Mesenchymal stem cell (in vitro differentiated cells and primary cell): ENCODE results near the gene GRM2.

Experiments
- DNase-seq: peaks from one replicate; pipeline ENCODE4 v3.0.0-alpha.2; 2013
- H2AFZ ChIP-seq: one replicate; pipeline ENCODE4 v1.6.1; 2013; ENCODE audit warnings: low read depth, mild to moderate bottlenecking, control low read depth, inconsistent platforms, low read length, moderate library complexity
- H2AK5ac ChIP-seq: 2 replicates; pipeline ENCODE4 v1.6.1; 2013; ENCODE audit warnings: low read length, moderate library complexity, mild to moderate bottlenecking, inconsistent platforms; ENCODE audit not compliant: severe bottlenecking
- H2BK120ac ChIP-seq: one replicate; pipeline ENCODE4 v1.6.1; 2013; ENCODE audit warnings: low read depth, mild to moderate bottlenecking, inconsistent platforms, low read length, moderate library complexity
- H2BK12ac ChIP-seq, 2 experiments: one replicate each; pipeline ENCODE4 v1.6.1; 2013; ENCODE audit warnings: inconsistent platforms in 2 of 2, low read length in 2 of 2, mild to moderate bottlenecking in 2 of 2, moderate library complexity in 2 of 2, control low read depth in 1 of 2
- H2BK15ac ChIP-seq: one replicate; pipeline ENCODE4 v1.6.1; 2013; ENCODE audit warnings: mild to moderate bottlenecking, low read depth, inconsistent platforms; ENCODE audit not compliant: poor library complexity, severe bottlenecking
- H2BK5ac ChIP-seq: 2 replicates; pipeline ENCODE4 v1.6.1; 2013; ENCODE audit warnings: low read depth, mild to moderate bottlenecking, low read length, control low read depth, inconsistent platforms; ENCODE audit not compliant: poor library complexity, severe bottlenecking
- H3K14ac ChIP-seq, 2 experiments: one replicate each; pipeline ENCODE4 v1.6.1; 2013; ENCODE audit warnings: inconsistent platforms in 2 of 2, low read length in 2 of 2, control low read depth in 1 of 2, mild to moderate bottlenecking in 1 of 2, moderate library complexity in 1 of 2
- H3K18ac ChIP-seq, 2 experiments: one replicate each; pipeline ENCODE4 v1.6.1; 2013; ENCODE audit warnings: inconsistent platforms in 2 of 2, low read length in 2 of 2, control low read depth in 1 of 2, low read depth in 1 of 2, mild to moderate bottlenecking in 1 of 2
- H3K23ac ChIP-seq, 2 experiments: one replicate each; pipeline ENCODE4 v1.6.1; 2013; ENCODE audit warnings: inconsistent platforms in 2 of 2, low read length in 2 of 2, mild to moderate bottlenecking in 2 of 2, moderate library complexity in 2 of 2, control low read depth in 1 of 2
- H3K27ac ChIP-seq: 2 replicates; pipeline ENCODE4 v1.5.1; 2013; ENCODE audit warnings: mild to moderate bottlenecking, moderate library complexity, low read length, control low read depth, inconsistent platforms; ENCODE audit not compliant: poor library complexity, severe bottlenecking
- H3K27me3 ChIP-seq, 2 experiments: 2 replicates each; pipeline versions ENCODE4 v1.6.1 to v1.7.0; 2013; ENCODE audit warnings: low read length in 2 of 2, mild to moderate bottlenecking in 2 of 2, moderate library complexity in 2 of 2, control low read depth in 1 of 2, inconsistent platforms in 1 of 2; ENCODE audit not compliant: control insufficient read depth in 1 of 2, insufficient read depth in 1 of 2
- H3K36me3 ChIP-seq, 2 experiments: 2 replicates each; pipeline versions ENCODE4 v1.6.1 to v1.7.0; 2013; ENCODE audit warnings: low read length in 2 of 2, control low read depth in 1 of 2, inconsistent platforms in 1 of 2, low read depth in 1 of 2, mild to moderate bottlenecking in 1 of 2; ENCODE audit not compliant: insufficient read depth in 2 of 2, control insufficient read depth in 1 of 2
- H3K4ac ChIP-seq, 2 experiments: one replicate each; pipeline ENCODE4 v1.6.1; 2013; ENCODE audit warnings: inconsistent platforms in 2 of 2, low read length in 2 of 2, mild to moderate bottlenecking in 2 of 2, moderate library complexity in 2 of 2, control low read depth in 1 of 2, low read depth in 1 of 2
- H3K4me1 ChIP-seq: 2 replicates; pipeline ENCODE4 v1.6.1; 2013; ENCODE audit warnings: low read depth, low read length, control low read depth; ENCODE audit not compliant: control insufficient read depth, insufficient read depth
- H3K4me2 ChIP-seq: 2 replicates; pipeline ENCODE4 v1.6.1; 2013; ENCODE audit warnings: low read length, mild to moderate bottlenecking, inconsistent platforms; ENCODE audit not compliant: poor library complexity, severe bottlenecking
- H3K4me3 ChIP-seq, 2 experiments: 2 replicates each; pipeline versions ENCODE4 v1.5.1 to v1.7.0; 2013; ENCODE audit warnings: low read length in 2 of 2, mild to moderate bottlenecking in 2 of 2, control low read depth in 1 of 2, low read depth in 1 of 2; ENCODE audit not compliant: insufficient read depth in 1 of 2
- H3K79me1 ChIP-seq: replicated peaks from 2 replicates; pipeline ENCODE4 v1.6.1; 2013; ENCODE audit warnings: mild to moderate bottlenecking, control low read depth, low read length, inconsistent platforms; ENCODE audit not compliant: poor library complexity, severe bottlenecking
- H3K9ac ChIP-seq: 2 replicates; pipeline ENCODE4 v1.7.0; 2013; ENCODE audit warnings: mild to moderate bottlenecking, low read length, moderate library complexity
- H3K9me3 ChIP-seq: 2 replicates; pipeline ENCODE4 v1.7.0; 2013; ENCODE audit warnings: mild to moderate bottlenecking, low read length; ENCODE audit not compliant: control insufficient read depth
- H4K8ac ChIP-seq: one replicate; pipeline ENCODE4 v1.6.1; 2013; ENCODE audit warnings: inconsistent platforms, mild to moderate bottlenecking, low read length, moderate library complexity
- H4K91ac ChIP-seq: one replicate; pipeline ENCODE4 v1.6.1; 2013; ENCODE audit warnings: mild to moderate bottlenecking, low read length, inconsistent platforms
- WGBS: methylation state at CpG from one replicate; pipeline ENCODE4 v1.1.7; 2013; ENCODE audit warnings: mixed read lengths; 5-methylcytosine and 5-hydroxymethylcytosine counted together

GRM2 gene

GRCh38 chr3:51678186-51678585 lies 28.7 kb upstream of the GRM2 start:
- H3K27ac ChIP-seq: no peak overlapping the region
- H2AK5ac ChIP-seq: no peak overlapping the region
- no peak for DNase-seq
- no peak overlapping the region for H3K23ac ChIP-seq
- H3K18ac ChIP-seq: no peak overlapping the region
- no peak overlapping the region for H2BK120ac ChIP-seq
- H3K9me3 ChIP-seq: no peaks in the 10 kb centered on the region
- H4K91ac ChIP-seq: no peak overlapping the region
- H4K8ac ChIP-seq: no peak overlapping the region
- H3K36me3 ChIP-seq: peaks cover 55 to 62% of the 10 kb centered on the region in 2 experiments
- WGBS: 100% methylated on average over 1 of the region's 1 CpG
- no peak overlapping the region for H3K4me3 ChIP-seq
- no peak overlapping the region for H2BK12ac ChIP-seq
- H3K4ac ChIP-seq: no peak overlapping the region
- no peak overlapping the region for H2AFZ ChIP-seq
- H3K14ac ChIP-seq: no peak overlapping the region
- H3K4me1 ChIP-seq: peaks cover 19% of the 10 kb centered on the region
- H3K27me3 ChIP-seq: no peaks in the 10 kb centered on the region
- no peak overlapping the region for H3K4me2 ChIP-seq
- H2BK15ac ChIP-seq: no peak overlapping the region
- H3K79me1 ChIP-seq: peaks cover 85% of the 10 kb centered on the region
- peak overlapping the region; percentile 37 for H3K9ac ChIP-seq
- no peak overlapping the region for H2BK5ac ChIP-seq

DNA sequence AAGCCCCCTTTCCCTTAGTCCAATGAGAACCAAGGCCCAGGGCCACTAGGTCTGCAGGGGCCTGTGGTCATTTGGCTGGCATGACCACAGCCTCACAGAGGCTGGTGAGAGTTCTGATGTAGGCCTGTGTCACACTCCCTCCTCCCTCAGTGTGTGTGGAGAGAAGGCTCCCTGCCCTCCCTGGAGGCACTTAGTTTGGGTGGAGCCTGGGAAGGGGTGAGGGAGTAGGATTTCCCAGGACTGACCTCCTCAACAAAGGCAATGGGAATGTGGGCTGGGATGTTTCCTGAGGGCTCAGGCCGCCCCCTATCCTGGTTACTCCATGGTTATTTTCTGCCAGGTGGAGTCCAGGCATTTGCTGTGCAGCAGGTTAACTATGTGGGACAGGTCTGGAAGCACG lies 28.2 kb upstream of the GRM2 start:
- H3K4me1 ChIP-seq: peaks cover 18% of the 10 kb centered on the region
- H2AK5ac ChIP-seq: no peak overlapping the region
- peaks cover 59 to 65% of the 10 kb centered on the region in 2 experiments for H3K36me3 ChIP-seq
- H2BK12ac ChIP-seq: no peak overlapping the region
- no peak overlapping the region for H3K27ac ChIP-seq
- H3K9ac ChIP-seq: peak overlapping the region; percentile 37
- H3K14ac ChIP-seq: no peak overlapping the region
- H2BK120ac ChIP-seq: no peak overlapping the region
- H3K79me1 ChIP-seq: peaks cover 86% of the 10 kb centered on the region
- no peak overlapping the region for H3K4me2 ChIP-seq
- H2BK5ac ChIP-seq: no peak overlapping the region
- H3K4me3 ChIP-seq: no peak overlapping the region
- H3K9me3 ChIP-seq: no peaks in the 10 kb centered on the region
- H2BK15ac ChIP-seq: no peak overlapping the region
- H3K4ac ChIP-seq: no peak overlapping the region
- H2AFZ ChIP-seq: no peak overlapping the region
- DNase-seq: no peak
- no peak overlapping the region for H3K18ac ChIP-seq
- WGBS: 80% methylated on average over 2 of the region's 2 CpGs
- H3K23ac ChIP-seq: no peak overlapping the region
- H4K91ac ChIP-seq: no peak overlapping the region
- H4K8ac ChIP-seq: no peak overlapping the region
- H3K27me3 ChIP-seq: no peaks in the 10 kb centered on the region

GRCh38 chr3:51679318-51679717 lies 27.6 kb upstream of the GRM2 start:
- H3K23ac ChIP-seq: no peak overlapping the region
- no peak overlapping the region for H3K9ac ChIP-seq
- H3K9me3 ChIP-seq: no peaks in the 10 kb centered on the region
- H2BK5ac ChIP-seq: no peak overlapping the region
- H3K4me3 ChIP-seq: no peak overlapping the region
- peaks cover 63 to 68% of the 10 kb centered on the region in 2 experiments for H3K36me3 ChIP-seq
- no peak overlapping the region for H3K27ac ChIP-seq
- no peak overlapping the region for H4K8ac ChIP-seq
- H4K91ac ChIP-seq: no peak overlapping the region
- no peak overlapping the region for H2BK15ac ChIP-seq
- no peak for DNase-seq
- peaks cover 13% of the 10 kb centered on the region for H3K4me1 ChIP-seq
- no peak overlapping the region for H2AFZ ChIP-seq
- H3K27me3 ChIP-seq: no peaks in the 10 kb centered on the region
- H3K14ac ChIP-seq: no peak overlapping the region
- H2AK5ac ChIP-seq: no peak overlapping the region
- no peak overlapping the region for H3K18ac ChIP-seq
- H3K4ac ChIP-seq: no peak overlapping the region
- peaks cover 85% of the 10 kb centered on the region for H3K79me1 ChIP-seq
- no peak overlapping the region for H2BK12ac ChIP-seq
- no peak overlapping the region for H3K4me2 ChIP-seq
- 96% methylated on average over 4 of the region's 4 CpGs for WGBS
- no peak overlapping the region for H2BK120ac ChIP-seq

DNA sequence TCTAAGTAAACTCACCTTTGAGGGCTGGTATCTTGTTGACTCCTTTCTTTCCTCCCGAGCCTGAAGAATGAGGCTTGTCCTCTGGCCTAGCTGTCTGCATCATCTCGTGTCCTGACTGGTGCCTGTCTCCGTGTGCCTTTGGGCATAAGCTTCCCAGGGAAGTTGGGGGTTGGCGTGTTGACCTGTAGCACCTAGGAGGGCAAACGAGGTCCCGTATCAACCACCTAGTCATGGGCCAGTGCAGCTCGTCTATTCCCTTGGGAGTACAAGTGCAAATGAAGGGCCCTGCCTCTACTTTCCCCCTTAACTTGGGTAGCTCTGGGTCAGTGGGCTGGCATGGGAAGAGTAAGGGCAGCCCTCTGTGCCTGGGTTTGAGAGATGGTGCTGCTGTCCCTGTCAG lies 27.1 kb upstream of the GRM2 start:
- no peak overlapping the region for H2AK5ac ChIP-seq
- H4K91ac ChIP-seq: no peak overlapping the region
- no peak overlapping the region for H3K4me3 ChIP-seq
- H3K4me1 ChIP-seq: peaks cover 12% of the 10 kb centered on the region
- H2AFZ ChIP-seq: no peak overlapping the region
- no peak overlapping the region for H3K4me2 ChIP-seq
- H3K36me3 ChIP-seq: peaks cover 63 to 68% of the 10 kb centered on the region in 2 experiments
- H3K14ac ChIP-seq: no peak overlapping the region
- H4K8ac ChIP-seq: no peak overlapping the region
- H2BK5ac ChIP-seq: no peak overlapping the region
- no peak overlapping the region for H3K27ac ChIP-seq
- WGBS: 93% methylated on average over 7 of the region's 7 CpGs
- no peak overlapping the region for H2BK120ac ChIP-seq
- no peak overlapping the region for H3K9ac ChIP-seq
- H3K4ac ChIP-seq: no peak overlapping the region
- H3K9me3 ChIP-seq: no peaks in the 10 kb centered on the region
- H2BK15ac ChIP-seq: no peak overlapping the region
- no peak overlapping the region for H2BK12ac ChIP-seq
- DNase-seq: no peak
- H3K23ac ChIP-seq: no peak overlapping the region
- H3K27me3 ChIP-seq: no peaks in the 10 kb centered on the region
- peaks cover 84% of the 10 kb centered on the region for H3K79me1 ChIP-seq
- H3K18ac ChIP-seq: no peak overlapping the region
